Neural progenitor cell (in vitro differentiated cells): Measurements from ENCODE around the gene HTR3D. TPM values are rescaled to one million over a fixed set of nuclear protein-coding genes. Genes with fewer than 3 reads are reported as not detected.

Experiments
- DNase-seq: peaks from one replicate; pipeline ENCODE4 v3.0.0-alpha.2; 2016; ENCODE audit warnings: low spot score
- H2AFZ ChIP-seq: fragments of 200-600 bp; sonication (generic); replicated peaks from 2 replicates; pipeline ENCODE4 v1.6.1; 2016; ENCODE audit warnings: antibody characterized with exemption
- H3F3A ChIP-seq: fragments of 200-600 bp; sonication (generic); 2 replicates; pipeline ENCODE4 v1.6.1; 2016; ENCODE audit warnings: antibody characterized with exemption, low read depth
- H3K27ac ChIP-seq: fragments of 200-600 bp; sonication (generic); 2 replicates; pipeline ENCODE4 v1.5.1; 2016; ENCODE audit warnings: mild to moderate bottlenecking
- H3K27me3 ChIP-seq: fragments of 200-600 bp; sonication (generic); 2 replicates; pipeline ENCODE4 v1.6.1; 2016; ENCODE audit warnings: mild to moderate bottlenecking, moderate library complexity
- H3K36me3 ChIP-seq: fragments of 200-600 bp; sonication (generic); 2 replicates; pipeline ENCODE4 v1.5.1; 2016
- H3K4me1 ChIP-seq: fragments of 200-600 bp; sonication (generic); 2 replicates; pipeline ENCODE4 v1.6.1; 2016; ENCODE audit warnings: mixed run types
- H3K4me2 ChIP-seq: fragments of 200-600 bp; sonication (generic); 2 replicates; pipeline ENCODE4 v1.6.1; 2016
- H3K4me3 ChIP-seq: fragments of 200-600 bp; sonication (generic); 2 replicates; pipeline ENCODE4 v1.5.1; 2016
- H3K79me2 ChIP-seq: fragments of 200-600 bp; sonication (generic); 2 replicates; pipeline ENCODE4 v1.6.1; 2016; ENCODE audit warnings: low read depth
- H3K9ac ChIP-seq: fragments of 200-600 bp; sonication (generic); 2 replicates; pipeline ENCODE4 v1.6.1; 2016
- H3K9me3 ChIP-seq: fragments of 200-600 bp; sonication (generic); 2 replicates; pipeline ENCODE4 v1.5.1; 2016; ENCODE audit warnings: low read depth
- H4K20me1 ChIP-seq: fragments of 200-600 bp; sonication (generic); 2 replicates; pipeline ENCODE4 v1.6.1; 2016; ENCODE audit warnings: low read depth
- H3K27ac Mint-ChIP-seq: 3 replicates; pipeline ENCODE4 v1.8.0; 2021; ENCODE audit warnings: mixed read lengths
- H3K27me3 Mint-ChIP-seq: 2 replicates; pipeline ENCODE4 v1.8.0; 2022; ENCODE audit warnings: low read depth, mild to moderate bottlenecking, inconsistent platforms, moderate library complexity, mixed read lengths; ENCODE audit not compliant: insufficient read depth
- H3K36me3 Mint-ChIP-seq: 3 replicates; pipeline ENCODE4 v1.8.0; 2021; ENCODE audit warnings: mixed read lengths
- H3K4me1 Mint-ChIP-seq: 3 replicates; pipeline ENCODE4 v1.8.0; 2021; ENCODE audit warnings: mixed read lengths
- H3K4me3 Mint-ChIP-seq: 3 replicates; pipeline ENCODE4 v1.8.0; 2021; ENCODE audit warnings: mild to moderate bottlenecking, moderate library complexity, mixed read lengths
- H3K9me3 Mint-ChIP-seq: 3 replicates; pipeline ENCODE4 v1.8.0; 2020; ENCODE audit warnings: mixed read lengths
- EZH2 ChIP-seq: fragments of 200-600 bp; sonication (generic); IDR thresholded peaks from 2 replicates; pipeline ENCODE4 v1.6.1; 2017; ENCODE audit warnings: antibody characterized with exemption, mild to moderate bottlenecking, moderate library complexity
- EZH2phosphoT487 ChIP-seq: fragments of 200-600 bp; sonication (generic); IDR thresholded peaks from 2 replicates; pipeline ENCODE4 v1.6.1; 2017; ENCODE audit warnings: antibody characterized with exemption
- total RNA-seq: library from RNA; depleted of rRNA; stranded (reverse); fragments of >200 nt; gene quantifications from 2 replicates; pipeline ENCODE4 v1.2.3, GENCODE V29; 2015; ENCODE audit warnings: low replicate concordance
- TF ChIP-seq, protein P1 (sequence below): fragments of 200-600 bp; sonication (generic); IDR thresholded peaks from 2 replicates; pipeline ENCODE4 v1.5.1; 2017; ENCODE audit warnings: antibody characterized with exemption, mild to moderate bottlenecking

The HTR3D gene
- total RNA-seq: not detected in 2 replicates

DNA sequence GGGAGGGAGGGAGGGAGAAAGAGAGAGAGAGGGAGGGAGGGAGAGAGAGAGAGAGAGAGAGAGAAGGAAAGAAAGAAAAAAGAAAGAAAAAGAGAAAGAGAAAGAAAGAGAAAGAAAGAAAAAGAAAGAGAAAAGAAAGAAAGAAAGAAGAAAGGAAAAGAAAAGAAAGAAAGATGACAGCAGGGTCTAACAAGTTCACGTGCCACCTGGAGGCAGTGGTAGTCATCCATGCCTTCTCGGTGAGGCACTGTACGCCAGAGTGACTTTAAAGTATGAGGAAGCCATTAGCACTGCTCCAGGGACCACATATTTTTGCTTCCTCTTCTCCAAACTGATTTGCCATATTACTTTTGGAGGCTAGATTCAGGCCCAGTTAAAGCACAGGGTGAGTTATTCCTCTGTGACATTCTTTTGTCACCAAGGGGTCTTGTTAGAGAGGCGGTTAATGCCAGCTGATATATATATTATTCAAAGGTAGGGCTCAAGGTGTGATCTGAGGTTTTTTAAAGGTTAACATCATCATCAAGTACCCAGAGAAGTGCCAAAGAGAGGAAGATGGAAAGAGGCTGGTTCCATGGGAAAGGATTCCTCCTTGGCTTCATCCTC, at the start of gene HTR3D:
Gene HTR3D (plus strand): TSS at position 556 of the 606 bp plus-strand sequence. CDS start 0 bp downstream, at position 556.
- H3K9me3 ChIP-seq: no peaks in the 10 kb centered on the region
- H3K27ac ChIP-seq: no peak within 1 kb of the TSS
- Mint-ChIP-seq H3K27ac (no peak within 1 kb of the TSS), H3K36me3 (no peaks in the 10 kb centered on the region), H3K9me3 (no peaks in the 10 kb centered on the region), H3K27me3 (peaks cover 2% of the 10 kb centered on the region), H3K4me3 (no peak within 1 kb of the TSS), H3K4me1 (no peaks in the 10 kb centered on the region)
- no peaks in the 10 kb centered on the region for H3K36me3 ChIP-seq
- TF ChIP-seq, protein P1, sequence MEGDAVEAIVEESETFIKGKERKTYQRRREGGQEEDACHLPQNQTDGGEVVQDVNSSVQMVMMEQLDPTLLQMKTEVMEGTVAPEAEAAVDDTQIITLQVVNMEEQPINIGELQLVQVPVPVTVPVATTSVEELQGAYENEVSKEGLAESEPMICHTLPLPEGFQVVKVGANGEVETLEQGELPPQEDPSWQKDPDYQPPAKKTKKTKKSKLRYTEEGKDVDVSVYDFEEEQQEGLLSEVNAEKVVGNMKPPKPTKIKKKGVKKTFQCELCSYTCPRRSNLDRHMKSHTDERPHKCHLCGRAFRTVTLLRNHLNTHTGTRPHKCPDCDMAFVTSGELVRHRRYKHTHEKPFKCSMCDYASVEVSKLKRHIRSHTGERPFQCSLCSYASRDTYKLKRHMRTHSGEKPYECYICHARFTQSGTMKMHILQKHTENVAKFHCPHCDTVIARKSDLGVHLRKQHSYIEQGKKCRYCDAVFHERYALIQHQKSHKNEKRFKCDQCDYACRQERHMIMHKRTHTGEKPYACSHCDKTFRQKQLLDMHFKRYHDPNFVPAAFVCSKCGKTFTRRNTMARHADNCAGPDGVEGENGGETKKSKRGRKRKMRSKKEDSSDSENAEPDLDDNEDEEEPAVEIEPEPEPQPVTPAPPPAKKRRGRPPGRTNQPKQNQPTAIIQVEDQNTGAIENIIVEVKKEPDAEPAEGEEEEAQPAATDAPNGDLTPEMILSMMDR: no peak
- TF ChIP-seq EZH2phosphoT487: no peak
- TF ChIP-seq EZH2: no peak
- no peaks in the 10 kb centered on the region for H3K79me2 ChIP-seq
- no peaks in the 10 kb centered on the region for H4K20me1 ChIP-seq
- no peak within 1 kb of the TSS for H2AFZ ChIP-seq
- H3K9ac ChIP-seq: no peak within 1 kb of the TSS
- no peaks in the 10 kb centered on the region for H3F3A ChIP-seq
- H3K4me3 ChIP-seq: no peak within 1 kb of the TSS
- H3K27me3 ChIP-seq: no peaks in the 10 kb centered on the region
- no peak within 1 kb of the TSS for H3K4me2 ChIP-seq
- H3K4me1 ChIP-seq: no peaks in the 10 kb centered on the region
- no peak for DNase-seq

DNA sequence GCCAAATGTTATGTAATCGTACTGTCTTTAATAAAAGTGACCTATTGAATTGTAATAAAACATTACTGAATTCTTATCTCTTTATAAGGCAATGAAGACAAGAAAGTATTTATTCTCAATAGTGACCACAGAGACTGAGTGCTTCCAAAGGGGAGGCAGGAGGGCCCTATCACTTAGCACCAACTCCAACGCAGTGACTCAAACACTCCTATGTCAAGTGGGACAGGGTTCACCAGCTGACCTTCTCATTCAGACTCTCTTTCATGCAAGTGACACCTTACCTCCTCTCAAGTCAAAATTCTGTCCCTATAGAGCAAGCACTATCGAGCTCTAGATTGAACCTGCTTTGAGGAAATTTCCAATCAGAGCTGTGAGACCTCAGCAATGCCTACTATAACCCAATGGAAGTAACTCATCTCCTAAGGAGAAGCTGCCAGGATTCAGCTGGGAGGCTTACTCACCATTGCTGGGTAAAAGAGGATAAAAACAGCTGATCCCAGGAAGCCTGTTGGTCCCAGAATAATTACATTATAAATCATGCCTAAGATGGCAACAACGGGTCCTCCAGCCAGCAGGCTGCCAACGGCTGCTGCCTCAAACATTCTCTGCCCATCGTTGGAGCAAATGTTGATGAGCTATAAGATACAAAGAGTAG, 49.4 kb upstream of the HTR3D start:
- H3K79me2 ChIP-seq: no peaks in the 10 kb centered on the region
- no peak overlapping the region for H3K27ac ChIP-seq
- H3K4me3 ChIP-seq: no peak overlapping the region
- no peak overlapping the region for H2AFZ ChIP-seq
- no peaks in the 10 kb centered on the region for H3K27me3 ChIP-seq
- Mint-ChIP-seq H3K4me3 (no peak overlapping the region), H3K9me3 (no peaks in the 10 kb centered on the region), H3K36me3 (peaks cover 13% of the 10 kb centered on the region), H3K27me3 (peaks cover 2% of the 10 kb centered on the region), H3K27ac (no peak overlapping the region), H3K4me1 (peaks cover 11% of the 10 kb centered on the region)
- no peak overlapping the region for H3K4me2 ChIP-seq
- H3F3A ChIP-seq: no peaks in the 10 kb centered on the region
- no peaks in the 10 kb centered on the region for H3K9me3 ChIP-seq
- TF ChIP-seq, protein P1: no peak
- no peak for TF ChIP-seq EZH2phosphoT487
- TF ChIP-seq EZH2: no peak
- no peaks in the 10 kb centered on the region for H3K4me1 ChIP-seq
- no peak for DNase-seq
- no peak overlapping the region for H3K9ac ChIP-seq
- H3K36me3 ChIP-seq: no peaks in the 10 kb centered on the region
- no peaks in the 10 kb centered on the region for H4K20me1 ChIP-seq

- Histone ChIP-seq H3K9ac (no peak overlapping the region), H3K4me3 (no peak overlapping the region), H2AFZ (no peak overlapping the region), H3K27me3 (no peaks in the 10 kb centered on the region), H3K4me2 (no peak overlapping the region), H3K27ac (no peak overlapping the region), H3K79me2 (no peaks in the 10 kb centered on the region), H4K20me1 (no peaks in the 10 kb centered on the region), H3K36me3 (no peaks in the 10 kb centered on the region), H3K4me1 (no peaks in the 10 kb centered on the region), H3K9me3 (no peaks in the 10 kb centered on the region), H3F3A (no peaks in the 10 kb centered on the region)
- H3K36me3 Mint-ChIP-seq: peaks cover 20% of the 10 kb centered on the region
- no peak overlapping the region for H3K4me3 Mint-ChIP-seq
- no peaks in the 10 kb centered on the region for H3K9me3 Mint-ChIP-seq
- no peak overlapping the region for H3K27ac Mint-ChIP-seq
- no peak for DNase-seq
- TF ChIP-seq, protein P1: no peak
- TF ChIP-seq EZH2phosphoT487: no peak
- TF ChIP-seq EZH2: no peak
- peaks cover 2% of the 10 kb centered on the region for H3K27me3 Mint-ChIP-seq
- H3K4me1 Mint-ChIP-seq: peaks cover 8% of the 10 kb centered on the region
These were observed 47.3 kb upstream of the HTR3D start for GRCh38 chr3:183984127-183984740.
